ENCODE measurements around the gene ENPP6.

GRCh38 chr4:184232202-184232601 is 14.5 kb upstream of the ENPP6 start:
- no peak for TF ChIP-seq CTCF (IDR thresholded peaks at IDR 0.05)
- TF ChIP-seq POLR2A (IDR thresholded peaks at IDR 0.05), result no peak
